Caki2 (cell line): ENCODE data around the gene TSPOAP1. TPM values are rescaled to one million over a fixed set of nuclear protein-coding genes. Genes with fewer than 3 reads are reported as not detected.

Experiments
- DNase-seq: peaks from one replicate; pipeline ENCODE4 v3.0.0-alpha.2; 2015; ENCODE audit warnings: low read depth
- in situ Hi-C: cut with HindIII; loops from 2 replicates; pipeline ENCODE4 v1.10.0; 2016; ENCODE audit warnings: low sequenced_read_pairs, low pct_unique_long_range_greater_than_20kb, mixed read lengths
- total RNA-seq: library from RNA; depleted of rRNA; stranded (reverse); fragments of >200 nt; shearing (Covaris generic); gene quantifications from 2 replicates; pipeline ENCODE4 v1.2.3, GENCODE V29; 2014; ENCODE audit warnings: low replicate concordance

The TSPOAP1 gene
- total RNA-seq, 1 experiment from 2014 or later: not detected

DNA sequence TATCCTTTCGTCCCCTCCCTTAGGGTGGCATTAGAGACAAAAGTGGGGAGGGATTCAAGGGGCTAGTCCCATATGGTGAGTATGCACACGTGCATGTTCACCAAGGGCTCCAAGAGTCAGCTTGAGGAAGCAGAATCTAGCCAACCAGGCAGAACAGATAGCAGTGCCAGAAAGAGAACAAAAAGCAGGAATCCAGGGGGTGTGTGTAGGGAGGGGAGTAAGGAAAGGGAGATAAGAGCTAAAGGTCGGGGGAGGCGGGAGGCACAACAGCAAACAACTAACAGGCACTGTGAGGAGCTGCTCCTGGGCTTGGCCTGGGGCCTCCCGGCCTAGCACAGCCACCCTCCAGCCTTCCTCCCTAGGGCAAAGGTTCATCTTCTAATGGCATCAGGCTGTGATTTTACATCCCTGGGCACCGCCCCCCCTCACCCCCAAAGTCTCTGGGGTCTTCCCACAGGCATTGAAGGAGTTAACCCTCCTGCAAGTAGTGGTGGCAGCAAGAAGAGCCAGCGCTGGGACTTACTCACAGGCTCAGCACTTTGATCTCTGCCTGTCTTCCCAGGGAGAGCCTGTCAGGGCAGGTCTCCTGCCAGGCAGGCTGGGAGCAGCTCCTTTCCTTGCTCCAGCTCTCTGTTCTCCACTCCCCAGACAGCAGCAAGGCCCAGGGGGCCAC is 35.8 kb upstream of the TSPOAP1 start:
- in situ Hi-C loops: no loop called here
- no peak for DNase-seq

DNA sequence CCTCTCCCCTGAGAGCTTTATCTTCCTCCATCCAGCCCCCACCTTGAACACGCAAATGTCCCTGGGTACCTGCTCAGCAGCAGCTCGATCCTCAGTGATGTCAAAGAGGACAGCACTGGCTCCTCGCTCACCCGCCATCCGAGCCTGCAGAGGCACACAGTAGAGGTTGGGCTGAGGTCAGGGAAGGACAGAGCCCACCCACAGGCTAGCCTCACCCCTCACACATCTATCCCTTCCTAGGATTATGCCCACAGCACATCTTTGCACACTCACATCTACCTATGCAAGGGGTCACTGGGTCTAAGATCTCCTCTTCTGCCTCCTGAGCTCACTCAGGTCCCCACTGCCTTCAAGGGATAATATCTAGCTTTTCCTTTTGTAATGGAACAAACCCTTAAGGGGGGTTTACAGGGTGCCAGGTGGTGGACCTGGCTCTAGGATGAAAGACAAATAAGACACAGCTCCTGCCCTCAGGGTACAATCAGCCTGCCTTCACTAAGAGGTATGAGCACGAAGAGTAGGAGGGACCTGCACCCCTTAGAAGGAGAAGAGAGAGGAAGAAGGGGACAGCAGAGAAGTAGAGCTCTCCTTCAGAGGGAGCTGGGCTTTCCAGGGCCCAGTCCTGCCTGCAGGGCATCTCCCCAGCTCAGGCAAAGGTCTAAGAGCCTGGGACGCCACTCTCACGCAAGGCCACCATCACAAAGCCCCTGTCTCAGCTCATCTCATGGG is 35.0 kb upstream of the TSPOAP1 start:
- in situ Hi-C loops: no loop called here
- no peak for DNase-seq

DNA sequence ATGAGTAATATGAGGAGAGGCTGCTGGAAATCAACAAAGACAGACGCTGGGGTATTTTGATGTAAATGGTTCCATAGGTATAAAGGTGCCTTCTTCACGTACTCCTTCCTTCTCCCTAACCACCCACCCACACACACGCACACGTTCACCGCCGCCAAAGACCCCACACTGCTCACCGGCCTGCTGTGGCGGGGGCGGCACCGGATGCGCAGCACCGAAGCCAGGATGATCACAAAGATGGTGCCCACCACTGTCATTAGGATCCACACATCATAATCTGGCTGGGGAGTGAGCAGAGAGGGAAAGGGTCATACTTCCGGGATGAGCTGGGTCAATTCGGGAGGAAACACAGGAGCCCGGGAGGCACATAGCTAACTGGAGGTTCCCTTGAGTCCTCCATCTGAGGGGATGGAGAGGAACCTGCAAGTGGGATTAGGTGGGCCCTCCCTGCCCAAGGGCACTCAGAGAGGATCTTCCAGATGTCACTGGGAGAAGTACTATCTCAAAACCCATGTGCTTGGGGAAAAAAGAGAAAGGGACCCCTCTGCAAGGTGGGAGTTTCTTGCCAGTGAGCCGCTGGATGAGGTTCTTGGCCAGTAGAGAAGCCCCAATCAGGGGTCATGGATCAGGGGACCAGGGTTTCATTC is 33.9 kb upstream of the TSPOAP1 start:
- in situ Hi-C loops: no loop called here
- no peak for DNase-seq

DNA sequence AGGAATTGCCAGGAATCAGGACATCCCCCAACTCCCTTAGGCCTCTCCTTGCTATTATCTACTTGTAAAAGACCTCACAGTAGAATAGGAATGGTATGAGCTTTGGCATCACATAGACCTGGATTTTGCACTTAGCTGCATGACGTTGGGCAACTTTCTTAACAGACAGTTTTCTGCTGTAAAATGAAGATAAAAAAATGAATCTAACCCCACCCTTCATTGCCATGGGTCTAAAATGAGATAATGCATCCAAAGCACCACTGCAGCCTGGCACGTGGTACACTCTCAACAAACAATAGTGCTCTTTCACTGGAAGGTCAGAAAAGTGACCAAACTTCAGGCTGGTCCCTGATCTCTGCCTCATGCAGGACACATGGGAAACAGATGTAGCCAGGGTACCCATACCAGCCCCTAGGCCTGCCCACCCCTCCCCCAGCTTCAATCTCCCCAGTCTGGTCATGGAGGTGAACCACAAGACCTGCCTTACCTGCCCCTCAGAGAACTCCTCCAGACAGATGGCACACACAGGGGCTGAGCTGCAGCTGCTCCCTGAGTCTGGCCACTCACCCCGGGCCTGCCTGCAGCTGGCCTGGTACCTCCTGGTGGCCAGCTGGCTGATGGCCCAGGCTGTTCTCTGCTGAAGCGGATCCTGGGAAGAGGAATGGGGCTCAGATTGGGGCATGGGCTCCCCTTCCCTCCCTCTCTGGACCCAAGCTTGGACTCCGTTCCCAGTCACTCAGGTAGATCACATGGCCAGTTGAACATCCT is 31.9 kb upstream of the TSPOAP1 start:
- in situ Hi-C loops: no loop called here
- DNase-seq: no peak

DNA sequence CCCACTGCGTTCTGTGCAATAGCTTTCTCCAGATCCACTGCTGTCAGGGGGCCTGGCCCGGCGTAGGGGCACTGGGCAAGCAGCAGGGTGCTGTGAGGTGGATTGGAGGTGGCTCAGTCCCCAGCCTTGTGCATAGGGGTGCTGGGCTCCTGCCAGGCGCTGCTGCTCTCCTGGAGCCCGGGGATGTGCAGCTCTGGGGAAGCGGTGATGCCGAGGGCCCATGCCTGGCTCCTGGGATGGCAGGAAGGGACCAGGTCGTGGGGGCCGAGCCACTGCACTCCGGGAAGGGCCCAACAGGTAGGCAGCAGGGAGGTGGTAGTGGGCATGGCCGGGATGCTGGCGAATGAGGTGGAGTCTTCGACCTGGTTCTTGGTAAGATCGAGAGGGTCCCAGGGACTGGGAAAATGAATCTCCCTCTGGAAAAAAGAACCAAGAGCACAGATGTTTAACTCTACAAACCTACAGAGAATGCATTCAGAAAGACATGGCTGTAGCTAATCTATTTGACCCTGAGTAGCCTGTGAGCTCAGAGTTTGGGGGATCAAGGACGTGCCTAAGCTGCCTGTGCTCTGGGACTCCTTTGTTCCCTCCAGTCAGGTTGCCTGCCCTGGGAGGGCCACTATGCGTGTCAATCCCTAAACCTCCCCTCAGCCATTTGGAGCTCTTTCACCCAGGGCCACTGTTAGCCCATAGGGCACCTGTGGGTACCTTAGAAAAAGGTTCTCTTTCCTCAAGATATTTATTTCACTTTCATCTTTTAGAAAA is 30.0 kb upstream of the TSPOAP1 start:
- DNase-seq: no peak
- in situ Hi-C loops: no loop called here

DNA sequence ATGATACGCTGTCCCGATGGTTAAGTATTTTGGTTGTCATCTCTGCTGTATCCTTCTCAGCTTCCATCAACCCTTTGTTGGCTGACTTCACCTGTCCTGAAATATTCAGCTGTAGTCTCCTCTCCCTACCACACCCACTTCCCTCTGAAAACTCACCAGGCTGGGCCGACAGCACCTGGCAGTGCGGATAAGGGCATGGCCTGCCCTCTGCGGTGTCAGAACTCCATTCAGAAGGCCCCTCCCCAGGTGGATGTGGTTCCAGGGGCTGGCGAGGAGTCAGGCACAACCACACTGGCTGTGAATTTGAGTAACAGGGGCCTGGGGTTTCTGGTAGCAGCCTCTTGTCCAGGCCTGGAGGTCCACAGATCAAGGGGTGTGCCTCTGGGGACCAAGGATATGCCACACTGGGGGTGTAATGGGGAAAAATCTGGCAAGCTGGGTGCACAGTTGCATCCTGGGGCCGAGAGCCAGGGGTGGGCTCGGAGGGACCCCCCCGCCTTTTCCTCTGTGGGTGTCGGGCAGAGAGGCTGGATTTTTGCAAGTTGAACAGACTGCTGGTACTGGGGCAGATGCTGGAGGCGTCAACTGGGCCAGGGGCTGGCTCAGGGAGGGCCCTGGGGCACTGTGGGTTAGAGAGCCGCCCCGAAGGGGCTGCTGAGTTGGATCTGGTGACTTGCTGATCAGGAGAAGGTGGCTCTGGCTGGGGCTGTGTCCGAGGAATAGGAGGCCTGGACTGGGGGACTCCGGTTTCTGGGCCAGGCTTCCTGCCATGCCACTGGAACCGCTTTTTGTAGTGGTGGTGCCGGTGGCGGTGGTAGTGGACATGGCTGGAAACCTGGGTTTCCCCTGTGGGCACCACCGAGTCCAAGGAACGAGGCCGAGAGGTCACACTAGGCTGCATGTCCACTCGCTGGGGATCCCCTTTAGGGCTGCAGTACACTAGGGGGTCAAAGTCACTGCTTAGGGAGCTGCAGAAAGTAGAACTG is 29.0 kb upstream of the TSPOAP1 start:
- no peak for DNase-seq
- in situ Hi-C loops: no loop called here

DNA sequence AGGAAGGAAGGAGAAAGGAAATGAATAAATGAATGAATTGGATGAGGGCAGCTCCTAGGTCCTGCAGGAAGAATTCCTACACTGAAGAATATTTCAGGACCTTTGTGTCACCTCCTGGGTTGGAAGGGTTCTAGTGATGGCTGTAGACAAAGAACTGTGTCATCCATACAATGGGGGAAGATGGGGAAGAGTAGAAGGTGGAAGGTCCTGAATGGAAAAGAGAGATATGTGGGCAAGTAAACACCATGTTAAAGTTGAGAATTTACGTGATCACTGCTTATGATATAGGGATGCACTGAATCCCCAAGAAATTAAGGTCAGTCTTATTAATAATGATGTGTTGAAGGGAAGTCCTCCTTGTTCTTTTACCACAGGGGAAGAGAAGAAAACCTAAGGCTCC is 27.6 kb upstream of the TSPOAP1 start:
- no peak for DNase-seq
- in situ Hi-C loops: no loop called here

DNA sequence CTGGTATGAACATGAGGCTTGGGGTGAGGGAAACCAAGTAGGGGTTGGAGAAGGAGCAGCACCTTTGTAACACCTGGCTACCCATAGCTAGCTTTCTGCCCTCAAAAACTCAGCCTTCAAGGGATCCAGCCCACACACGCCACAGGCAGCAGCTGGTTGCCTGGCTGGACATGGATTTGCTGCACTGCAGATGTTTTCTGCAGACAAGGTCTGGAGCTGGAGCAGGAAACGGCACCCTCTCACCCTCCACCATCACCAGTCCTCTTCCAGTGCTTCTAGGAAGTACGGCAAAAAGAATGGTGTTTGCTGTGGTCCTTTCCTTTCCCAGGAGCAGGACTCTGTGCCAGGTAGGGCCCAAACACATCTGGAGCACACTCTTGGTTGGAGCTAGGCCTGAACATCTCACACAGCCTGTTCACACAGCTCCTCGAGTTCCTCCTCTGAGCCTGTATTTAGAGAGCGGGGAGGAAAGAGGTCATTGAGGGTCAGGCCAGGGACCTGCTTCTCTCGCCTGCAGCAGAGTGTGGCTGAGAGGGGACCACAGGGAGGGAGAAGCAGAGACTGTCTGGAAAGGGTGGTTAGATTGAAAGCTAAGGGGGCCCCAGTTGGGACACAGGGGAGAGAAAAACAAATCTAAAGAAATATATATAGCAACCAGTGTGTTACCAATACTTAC is 26.1 kb upstream of the TSPOAP1 start:
- in situ Hi-C loops: no loop called here
- DNase-seq: no peak

DNA sequence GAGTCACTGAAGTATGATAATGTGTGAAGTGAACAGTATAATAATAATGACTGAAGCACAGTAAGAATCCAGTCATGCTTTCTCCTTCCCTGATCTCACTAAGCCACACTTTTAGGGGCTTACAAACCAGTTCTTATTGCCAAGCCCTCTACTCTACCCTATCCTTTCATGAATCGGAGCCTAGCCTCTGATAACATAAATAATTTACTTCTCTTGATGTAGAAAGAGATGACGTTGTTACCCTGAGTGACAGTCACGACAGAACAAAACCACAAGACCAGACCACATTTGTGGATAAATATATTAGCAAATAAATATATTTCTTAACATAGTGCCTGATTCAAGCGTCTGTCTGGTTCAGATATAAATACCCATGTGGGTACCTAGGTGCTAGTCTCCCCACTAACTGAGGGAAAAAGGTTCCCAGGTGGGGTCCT is 24.8 kb upstream of the TSPOAP1 start:
- no peak for DNase-seq
- in situ Hi-C loops: no loop called here

DNA sequence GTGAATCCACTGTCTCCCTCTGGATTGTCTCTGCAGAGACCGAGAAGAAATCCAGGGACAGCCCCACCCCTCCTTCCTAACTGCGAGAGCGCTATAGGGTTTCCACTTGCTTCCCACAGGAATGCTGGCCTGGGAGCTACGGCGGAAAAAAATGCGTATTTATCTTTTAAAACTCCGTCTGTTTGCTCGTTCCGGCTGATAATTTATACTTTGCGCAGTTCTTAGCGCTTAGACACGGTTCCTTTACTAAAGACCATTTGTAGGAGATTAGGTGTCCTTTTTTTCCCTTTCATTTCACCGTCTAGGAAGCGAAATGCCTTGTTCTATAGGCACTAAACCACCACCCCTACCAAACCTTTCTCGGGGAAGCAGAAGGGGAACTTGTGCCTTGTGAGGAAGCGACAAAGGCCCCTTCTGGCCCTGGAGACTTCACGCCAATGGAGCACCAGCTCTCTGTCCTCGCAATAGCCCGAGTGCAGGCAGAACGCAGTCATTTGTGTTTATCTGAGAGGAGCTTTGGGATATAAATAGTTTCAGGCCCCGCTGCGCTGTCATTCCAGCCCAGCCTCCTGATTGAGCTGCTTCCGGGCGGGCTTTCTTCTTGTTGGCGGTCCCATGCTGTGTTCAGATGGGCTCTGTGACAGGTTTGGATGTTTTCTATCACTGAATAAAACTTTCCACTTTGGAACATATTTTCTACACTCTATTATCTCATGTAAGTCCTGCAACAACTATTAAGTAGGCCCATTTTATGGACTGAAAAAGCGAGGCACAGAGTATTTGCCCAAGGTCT is 24.2 kb upstream of the TSPOAP1 start:
- in situ Hi-C loops: no loop called here
- no peak for DNase-seq

DNA sequence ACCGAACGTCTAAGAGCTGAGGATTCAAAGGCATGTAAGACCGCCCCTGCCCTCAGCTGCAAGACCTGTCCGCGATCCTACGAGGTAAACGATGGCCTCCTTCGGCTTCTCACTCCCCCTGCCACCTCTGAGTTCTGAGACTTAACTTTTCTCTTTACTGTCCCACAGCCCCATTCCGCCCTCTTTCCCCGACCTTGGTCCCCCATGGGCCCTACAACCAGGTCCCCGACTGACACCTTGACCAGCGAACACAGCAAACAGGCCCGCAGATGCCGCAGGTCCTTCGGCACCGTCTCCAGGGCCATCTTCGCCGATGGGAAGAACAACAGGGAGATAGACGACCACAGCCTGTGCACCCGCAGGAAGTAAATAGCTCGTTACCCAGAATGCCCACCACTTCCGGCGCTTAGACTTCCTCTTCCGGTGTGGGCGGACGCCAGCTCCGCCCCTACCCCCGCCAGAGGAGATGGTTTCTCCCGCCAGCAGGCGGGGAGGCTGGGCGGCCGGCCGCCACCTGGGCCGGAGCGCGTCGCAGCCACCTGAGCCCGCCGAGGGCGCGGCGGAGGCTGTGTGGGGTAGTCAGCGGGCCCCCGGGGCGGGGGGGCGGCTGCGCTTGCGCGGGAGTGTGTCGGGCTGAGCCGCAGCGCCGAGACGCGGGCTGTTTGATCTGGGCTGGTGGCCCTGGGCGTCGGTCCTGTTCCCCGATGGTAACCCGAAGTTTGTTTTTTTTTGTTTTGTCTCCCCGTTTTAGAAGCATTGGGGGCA is 23.4 kb upstream of the TSPOAP1 start, which contains the start of gene SUPT4H1:
TSS of gene SUPT4H1 (minus strand) at position 371 of the 765 bp plus-strand sequence. CDS start at position 305, 66 bp downstream.
- in situ Hi-C loops: no loop called here

DNA sequence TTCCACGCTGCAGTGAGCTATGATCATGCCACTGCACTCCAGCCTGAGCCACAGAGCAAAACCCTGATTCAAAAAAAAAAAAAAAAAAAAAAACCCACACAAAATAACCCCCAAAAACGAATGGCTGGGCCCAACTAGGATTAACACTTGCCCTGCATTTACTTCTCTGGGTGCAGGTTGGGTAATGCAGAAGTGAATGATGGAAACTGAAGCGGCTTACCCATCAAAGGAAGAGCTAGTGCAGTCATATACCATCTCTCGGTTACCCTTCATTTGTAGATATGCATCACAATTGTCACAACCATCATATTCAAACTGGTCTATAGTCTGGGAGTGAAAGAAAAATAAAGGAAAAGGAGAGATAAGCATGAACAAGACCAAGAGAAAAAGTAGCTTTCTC is 22.6 kb upstream of the TSPOAP1 start:
- in situ Hi-C loops: no loop called here
- DNase-seq: no peak

More for the DNA sequence above, 23.4 kb upstream of the TSPOAP1 start, which contains the start of gene SUPT4H1:
- peak; percentile 96 for DNase-seq

DNA sequence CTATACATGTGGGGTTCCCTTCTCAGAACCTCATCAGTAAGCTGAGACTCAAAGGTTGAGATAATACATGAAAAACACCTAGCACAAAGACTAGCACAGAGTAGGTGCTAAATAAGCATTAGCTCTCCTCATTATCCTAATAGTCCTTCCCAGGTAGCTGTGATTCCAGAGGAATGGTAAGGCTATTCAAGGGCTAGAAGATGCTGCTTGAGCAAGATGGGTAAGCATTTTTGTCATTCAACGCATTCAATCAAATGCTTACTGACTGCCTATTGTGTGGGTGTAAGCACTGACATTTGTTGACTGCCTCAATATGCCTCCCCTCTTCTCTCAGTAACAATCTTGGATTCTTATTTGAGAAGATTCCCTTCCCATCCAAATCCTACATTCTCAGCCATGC is 19.4 kb upstream of the TSPOAP1 start:
- in situ Hi-C loops: no loop called here
- DNase-seq: no peak

DNA sequence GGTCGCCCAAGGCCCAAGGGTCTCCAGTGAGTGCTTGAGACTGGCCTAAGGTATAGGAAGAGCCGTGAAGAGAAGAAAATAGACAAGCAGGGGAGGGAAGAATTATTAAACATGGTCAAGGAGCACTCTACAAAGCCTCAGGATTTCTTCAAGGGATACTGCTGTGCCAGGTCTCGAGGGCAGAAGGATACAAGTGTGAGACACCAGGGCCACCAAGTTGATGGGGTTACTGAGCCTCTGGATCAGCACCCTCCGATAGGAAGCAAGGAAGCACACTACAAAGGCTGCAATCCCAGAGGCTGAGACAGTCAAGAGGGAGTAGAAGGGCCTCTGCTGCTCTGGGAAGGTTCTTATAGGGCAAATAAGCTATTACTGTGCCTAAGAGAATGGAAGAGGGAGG is 16.9 kb upstream of the TSPOAP1 start:
- in situ Hi-C loops: no loop called here
- no peak for DNase-seq

DNA sequence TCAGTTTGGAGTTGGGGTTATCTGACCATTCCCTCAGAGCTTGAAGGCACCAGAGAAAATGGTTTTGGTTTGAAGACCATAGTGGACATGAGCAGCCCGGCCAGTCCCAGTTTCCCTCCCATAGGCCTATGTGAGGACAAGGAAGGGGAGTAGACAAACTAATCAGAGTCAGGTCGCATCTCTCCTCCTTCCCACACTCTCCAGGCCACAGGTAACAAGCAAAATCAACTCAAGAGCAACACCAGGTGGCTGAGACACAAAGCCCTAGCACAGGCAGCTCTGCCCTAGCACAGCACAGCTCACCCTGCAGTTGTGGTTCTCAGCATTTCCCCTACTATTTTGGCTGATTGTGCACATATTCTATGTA is 16.2 kb upstream of the TSPOAP1 start:
- in situ Hi-C loops: no loop called here

More for the DNA sequence above, 16.2 kb upstream of the TSPOAP1 start:
- DNase-seq: no peak
